ENCODE results near the gene G3BP1.
A peak's percentile ranks its signal among the peaks of the same experiment; 100 is the strongest.

G3BP1 gene

GRCh38 chr5:151812757-151813309 is 41.1 kb downstream of the G3BP1 start:
- TF ChIP-seq, protein P1, sequence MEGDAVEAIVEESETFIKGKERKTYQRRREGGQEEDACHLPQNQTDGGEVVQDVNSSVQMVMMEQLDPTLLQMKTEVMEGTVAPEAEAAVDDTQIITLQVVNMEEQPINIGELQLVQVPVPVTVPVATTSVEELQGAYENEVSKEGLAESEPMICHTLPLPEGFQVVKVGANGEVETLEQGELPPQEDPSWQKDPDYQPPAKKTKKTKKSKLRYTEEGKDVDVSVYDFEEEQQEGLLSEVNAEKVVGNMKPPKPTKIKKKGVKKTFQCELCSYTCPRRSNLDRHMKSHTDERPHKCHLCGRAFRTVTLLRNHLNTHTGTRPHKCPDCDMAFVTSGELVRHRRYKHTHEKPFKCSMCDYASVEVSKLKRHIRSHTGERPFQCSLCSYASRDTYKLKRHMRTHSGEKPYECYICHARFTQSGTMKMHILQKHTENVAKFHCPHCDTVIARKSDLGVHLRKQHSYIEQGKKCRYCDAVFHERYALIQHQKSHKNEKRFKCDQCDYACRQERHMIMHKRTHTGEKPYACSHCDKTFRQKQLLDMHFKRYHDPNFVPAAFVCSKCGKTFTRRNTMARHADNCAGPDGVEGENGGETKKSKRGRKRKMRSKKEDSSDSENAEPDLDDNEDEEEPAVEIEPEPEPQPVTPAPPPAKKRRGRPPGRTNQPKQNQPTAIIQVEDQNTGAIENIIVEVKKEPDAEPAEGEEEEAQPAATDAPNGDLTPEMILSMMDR (IDR thresholded peaks at IDR 0.05; ENCODE audit: unreplicated experiment in 3 of 3), result no peak
- no peak overlapping the region for H3K4me3 Mint-ChIP-seq
- peaks cover 38% of the 10 kb centered on the region for H3K4me1 Mint-ChIP-seq
- peak overlapping the region in 1 of 3 experiments; percentile 41 for H3K27ac Mint-ChIP-seq
- no peaks in the 10 kb centered on the region for H3K27me3 Mint-ChIP-seq (ENCODE audit: low read depth)
- no peaks in the 10 kb centered on the region for H3K9me3 Mint-ChIP-seq
- H3K36me3 Mint-ChIP-seq (ENCODE audit: low read depth), result peaks cover 77% of the 10 kb centered on the region

DNA sequence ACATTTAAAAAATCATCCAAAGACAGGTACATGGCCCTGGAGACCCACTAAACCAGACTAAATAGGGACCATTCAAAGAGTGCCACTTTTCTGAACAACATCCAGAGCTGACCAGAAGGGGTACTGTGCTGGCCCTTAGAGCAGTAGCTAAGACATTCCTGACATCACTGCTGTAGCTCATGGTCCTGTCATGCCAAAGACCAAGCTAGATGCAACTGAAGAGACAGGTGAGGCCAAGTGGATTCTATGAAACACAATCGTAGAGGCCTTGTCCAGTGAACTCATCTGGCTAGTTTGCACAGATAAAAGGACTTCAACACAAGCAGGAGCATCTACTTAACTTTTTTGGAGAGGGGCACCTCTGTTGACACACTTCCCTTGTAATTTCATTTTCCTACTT is 43.3 kb downstream of the G3BP1 start:
- H3K27me3 Mint-ChIP-seq (ENCODE audit: low read depth), result no peaks in the 10 kb centered on the region
- no peaks in the 10 kb centered on the region for H3K9me3 Mint-ChIP-seq
- peak overlapping the region; percentile 64 to 75 (median 74) for H3K27ac Mint-ChIP-seq
- peaks cover 30% of the 10 kb centered on the region for H3K4me1 Mint-ChIP-seq
- TF ChIP-seq, protein P1 (IDR thresholded peaks at IDR 0.05; ENCODE audit: unreplicated experiment in 3 of 3), result no peak
- no peak overlapping the region for H3K4me3 Mint-ChIP-seq
- H3K36me3 Mint-ChIP-seq (ENCODE audit: low read depth), result peaks cover 57% of the 10 kb centered on the region

GRCh38 chr5:151819830-151820229 is 48.1 kb downstream of the G3BP1 start:
- Mint-ChIP-seq H3K4me3 (no peak overlapping the region), H3K4me1 (peaks cover 27% of the 10 kb centered on the region), H3K27ac (no peak overlapping the region), H3K27me3 (ENCODE audit: low read depth) (no peaks in the 10 kb centered on the region), H3K9me3 (no peaks in the 10 kb centered on the region), H3K36me3 (ENCODE audit: low read depth) (peaks cover 15% of the 10 kb centered on the region)
- TF ChIP-seq, protein P1 (IDR thresholded peaks at IDR 0.05; ENCODE audit: unreplicated experiment in 3 of 3), result no peak

DNA sequence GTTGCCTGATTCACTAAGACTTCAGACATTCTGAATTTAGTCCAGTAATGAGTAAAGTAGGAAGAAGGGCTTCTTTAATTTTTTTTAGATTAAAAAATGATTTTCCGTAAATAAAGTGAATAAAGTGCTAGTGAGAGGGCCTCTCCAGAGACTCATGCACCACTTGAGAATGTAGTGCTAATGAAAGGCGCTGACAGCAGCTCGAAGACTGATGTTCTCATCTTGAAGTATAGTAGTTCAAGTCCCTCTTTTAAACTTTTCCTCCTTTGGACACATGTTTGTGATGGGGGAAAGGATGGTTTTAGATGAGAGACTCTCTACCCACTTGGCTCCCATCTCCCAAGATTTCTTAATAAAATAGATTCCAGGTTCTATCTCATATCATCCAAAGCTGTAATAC is 48.5 kb downstream of the G3BP1 start:
- TF ChIP-seq, protein P1 (IDR thresholded peaks at IDR 0.05; ENCODE audit: unreplicated experiment in 3 of 3), result no peak
- Mint-ChIP-seq H3K4me3 (no peak overlapping the region), H3K27me3 (ENCODE audit: low read depth) (no peaks in the 10 kb centered on the region), H3K36me3 (ENCODE audit: low read depth) (peaks cover 11% of the 10 kb centered on the region), H3K9me3 (no peaks in the 10 kb centered on the region), H3K27ac (no peak overlapping the region), H3K4me1 (peaks cover 24% of the 10 kb centered on the region)

DNA sequence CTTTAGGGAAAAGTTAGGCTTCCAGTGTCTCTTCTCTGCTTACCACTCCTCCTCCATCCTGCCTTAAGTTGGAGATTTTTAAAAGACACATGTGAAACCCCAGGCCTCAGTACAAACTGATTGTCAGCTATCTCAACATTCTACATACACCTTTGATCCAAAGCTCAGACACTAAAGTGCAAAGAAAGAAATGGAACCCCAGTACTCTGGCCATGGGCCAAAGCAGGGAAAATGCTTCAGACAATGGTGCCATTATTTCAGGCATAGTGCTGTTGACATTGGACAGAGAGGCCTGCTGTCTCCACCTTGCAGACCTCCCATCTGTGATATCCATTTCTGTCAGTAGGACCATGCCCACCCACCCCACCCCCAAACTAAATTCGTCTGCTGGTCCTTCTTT is 49.1 kb downstream of the G3BP1 start:
- H3K9me3 Mint-ChIP-seq, result no peaks in the 10 kb centered on the region
- TF ChIP-seq, protein P1 (IDR thresholded peaks at IDR 0.05; ENCODE audit: unreplicated experiment in 3 of 3), result no peak
- peaks cover 6% of the 10 kb centered on the region for H3K36me3 Mint-ChIP-seq (ENCODE audit: low read depth)
- peaks cover 24% of the 10 kb centered on the region for H3K4me1 Mint-ChIP-seq
- H3K4me3 Mint-ChIP-seq, result no peak overlapping the region
- no peaks in the 10 kb centered on the region for H3K27me3 Mint-ChIP-seq (ENCODE audit: low read depth)
- no peak overlapping the region for H3K27ac Mint-ChIP-seq

DNA sequence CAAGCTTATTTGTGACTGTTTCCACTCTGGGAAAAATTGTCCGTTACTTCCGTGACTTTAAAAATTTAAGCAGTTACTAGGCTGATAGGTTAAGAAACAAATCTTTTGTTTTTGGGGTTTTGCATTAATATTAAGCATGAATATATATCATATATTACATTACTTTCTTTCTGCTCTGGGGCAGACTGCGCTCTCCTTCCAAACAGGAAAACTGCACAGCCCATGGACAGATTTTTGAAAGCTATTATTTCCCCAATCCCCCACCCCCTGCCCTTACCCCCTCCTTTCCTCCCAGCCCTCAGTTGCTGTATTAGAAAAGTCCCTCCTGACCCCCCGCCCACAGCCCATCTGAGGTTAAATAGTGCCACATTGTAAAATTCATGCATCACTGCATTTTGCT is 50.4 kb downstream of the G3BP1 start:
- Mint-ChIP-seq H3K27me3 (ENCODE audit: low read depth) (no peaks in the 10 kb centered on the region), H3K9me3 (no peaks in the 10 kb centered on the region), H3K4me3 (no peak overlapping the region), H3K4me1 (peaks cover 21% of the 10 kb centered on the region), H3K36me3 (ENCODE audit: low read depth) (peaks cover 6% of the 10 kb centered on the region), H3K27ac (no peak overlapping the region)
- TF ChIP-seq, protein P1 (IDR thresholded peaks at IDR 0.05; ENCODE audit: unreplicated experiment in 3 of 3), result no peak

Measured in nephron (organoid).